GM18870 (cell line): ENCODE results near the gene TYSND1.
"Not testable (repeated sequence)": the region's sequence is repeated elsewhere in the genome, so short reads cannot be mapped to it uniquely, and the experiment has no call there.

ENCODE experiments used
- ATAC-seq: cut with Tn5 transposase; IDR thresholded peaks from one replicate; pipeline ENCODE4 v1.9.1; 2021; ENCODE audit warnings: moderate library complexity; ENCODE audit not compliant: unreplicated experiment

The TYSND1 gene

GRCh38 chr10:70146489-70147258 lies at the start of gene TYSND1:
TSS of gene TYSND1 (minus strand) at chr10:70146700. CDS start at chr10:70146586, 114 bp downstream.
- peak; percentile 93 for ATAC-seq

- ATAC-seq = no peak
These were observed 46.9 kb upstream of the TYSND1 start for GRCh38 chr10:70193391-70193844.

GRCh38 chr10:70192326-70192968 lies 45.9 kb upstream of the TYSND1 start:
- no peak for ATAC-seq

GRCh38 chr10:70191972-70192305 lies 45.4 kb upstream of the TYSND1 start:
- no peak for ATAC-seq

- no peak for ATAC-seq
These were observed 44.9 kb upstream of the TYSND1 start for GRCh38 chr10:70191161-70191971.

GRCh38 chr10:70190581-70190980 lies 44.1 kb upstream of the TYSND1 start:
- ATAC-seq = no peak

- ATAC-seq = no peak
These were observed 43.6 kb upstream of the TYSND1 start for GRCh38 chr10:70190102-70190501.

GRCh38 chr10:70188768-70189167 lies 42.3 kb upstream of the TYSND1 start:
- ATAC-seq = no peak

- no peak for ATAC-seq
These were observed 40.1 kb upstream of the TYSND1 start for GRCh38 chr10:70186571-70186970.

GRCh38 chr10:70186090-70186489 lies 39.6 kb upstream of the TYSND1 start:
- ATAC-seq = no peak

GRCh38 chr10:70183304-70183703 lies 36.8 kb upstream of the TYSND1 start:
- no peak for ATAC-seq

GRCh38 chr10:70179209-70179608 lies 32.7 kb upstream of the TYSND1 start:
- ATAC-seq = not testable (repeated sequence)

GRCh38 chr10:70178139-70178725 lies 31.7 kb upstream of the TYSND1 start:
- no peak for ATAC-seq

- no peak for ATAC-seq
These were observed 29.9 kb upstream of the TYSND1 start for GRCh38 chr10:70176441-70176840.

- no peak for ATAC-seq
These were observed 29.0 kb upstream of the TYSND1 start for GRCh38 chr10:70175516-70175915.

GRCh38 chr10:70174058-70174741 lies 27.7 kb upstream of the TYSND1 start:
- no peak for ATAC-seq

GRCh38 chr10:70169649-70170364 lies 23.3 kb upstream of the TYSND1 start:
- no peak for ATAC-seq

- no peak for ATAC-seq
These were observed 22.5 kb upstream of the TYSND1 start for GRCh38 chr10:70169011-70169410.

- ATAC-seq = no peak
These were observed 20.7 kb upstream of the TYSND1 start for GRCh38 chr10:70167246-70167645.

GRCh38 chr10:70166394-70166793 lies 19.9 kb upstream of the TYSND1 start:
- ATAC-seq = no peak
